HepG2 (cell line): ENCODE data around the gene GLRB. TPM values are rescaled to one million over a fixed set of nuclear protein-coding genes. Genes with fewer than 3 reads are reported as not detected.
"Not testable (repeated sequence)": the region's sequence is repeated elsewhere in the genome, so short reads cannot be mapped to it uniquely, and the experiment has no call there.

Experiments used
- ATAC-seq: fragments of 200-7000 bp; cut with Tn5 transposase; 3 replicates; pipeline ENCODE4 v1.9.1; 2020; ENCODE audit warnings: mild to moderate bottlenecking, moderate library complexity
- BruUV-seq: library from RNA; stranded (reverse); fragments of 400-500 nt; replicated peaks from 2 replicates; lab custom pipeline; 2021; lab: Mats Ljungman, UMichigan
- CTCF ChIA-PET: fragments of 300-600 bp; formaldehyde crosslinking; extraction: SDS; loops from one replicate; lab custom pipeline; 2021; ENCODE audit warnings: low total read pairs, inconsistent platforms, low intra/inter-chr PET ratio; lab: Yijun Ruan, JAX
- POLR2A ChIA-PET: fragments of 350-600 bp; sonication (Branson Sonifier 250); formaldehyde crosslinking; loops from one replicate; lab custom pipeline; 2020; ENCODE audit warnings: antibody characterized with exemption, inconsistent platforms; lab: Yijun Ruan, JAX
- DNase-seq: peaks from one replicate; pipeline ENCODE4 v3.0.0-alpha.2; 2015; ENCODE audit warnings: low spot score
- FAIRE-seq: peaks from 3 replicates; lab custom pipeline; 2011; peaks lifted over from hg19 to GRCh38; lab: Jason Lieb, UNC
- H2AFZ ChIP-seq: one replicate; pipeline ENCODE4 v1.6.1; 2011; ENCODE audit warnings: low read length, inconsistent platforms
- H3K27ac ChIP-seq: fragments of 300-600 bp; 3 replicates; pipeline ENCODE4 v1.8.0; 2011; ENCODE audit warnings: mixed run types, mild to moderate bottlenecking, mixed read lengths, low read length, inconsistent platforms; ENCODE audit not compliant: insufficient read depth; ENCODE audit errors: extremely low read length
- H3K27me3 ChIP-seq, 2 experiments: fragments of 200-600 bp in 1 of 2; 2 replicates in 1 of 2; 3 replicates in 1 of 2; pipeline versions ENCODE4 v1.6.0 to v1.8.0; 2011; ENCODE audit warnings: low read length in 2 of 2, mild to moderate bottlenecking in 2 of 2, moderate library complexity in 2 of 2, inconsistent platforms in 1 of 2; ENCODE audit not compliant: insufficient read depth in 2 of 2, control insufficient read depth in 1 of 2
- H3K36me3 ChIP-seq, 2 experiments: fragments of 200-600 bp in 1 of 2; replicated peaks in 1 of 2; 2 replicates in 1 of 2; 3 replicates in 1 of 2; pipeline versions ENCODE4 v1.5.1 to v1.8.0; 2011; ENCODE audit warnings: low read length in 2 of 2, inconsistent platforms in 1 of 2; ENCODE audit not compliant: insufficient read depth in 2 of 2, control insufficient read depth in 1 of 2
- H3K4me1 ChIP-seq: 2 replicates; pipeline ENCODE4 v1.5.1; 2012; ENCODE audit warnings: low read length, inconsistent platforms; ENCODE audit not compliant: insufficient read depth
- H3K4me2 ChIP-seq: 2 replicates; pipeline ENCODE4 v1.6.0; 2011; ENCODE audit warnings: low read depth, low read length, inconsistent platforms
- H3K4me3 ChIP-seq, 3 experiments: fragments of 200-600 bp in 1 of 3; sonication (generic), shearing (Covaris generic) in 1 of 3; replicated peaks in 1 of 3; 2 replicates each; pipeline ENCODE4 v1.5.1; 2011 to 2016; ENCODE audit warnings: low read length in 3 of 3, inconsistent platforms in 2 of 3, low read depth in 2 of 3, mild to moderate bottlenecking in 2 of 3, control low read depth in 1 of 3, mixed read lengths in 1 of 3; ENCODE audit not compliant: insufficient read depth in 1 of 3
- H3K79me2 ChIP-seq: one replicate; pipeline ENCODE4 v1.6.1; 2011; ENCODE audit warnings: low read length, inconsistent platforms; ENCODE audit not compliant: insufficient read depth
- H3K9ac ChIP-seq: 2 replicates; pipeline ENCODE4 v1.6.0; 2011; ENCODE audit warnings: mild to moderate bottlenecking, low read depth, low read length, inconsistent platforms; ENCODE audit not compliant: insufficient read depth
- H3K9me3 ChIP-seq: 2 replicates; pipeline ENCODE4 v1.5.1; 2012; ENCODE audit warnings: mild to moderate bottlenecking, low read length
- H4K20me1 ChIP-seq: 2 replicates; pipeline ENCODE4 v1.6.0; 2011; ENCODE audit warnings: inconsistent platforms, mild to moderate bottlenecking, low read length, moderate library complexity; ENCODE audit not compliant: insufficient read depth
- CEBPG ChIP-seq: IDR thresholded peaks from 2 replicates; pipeline ENCODE4 v1.6.1; 2016
- FOXM1 ChIP-seq: sonication (generic); formaldehyde crosslinking; IDR thresholded peaks from 2 replicates; pipeline ENCODE4 v1.5.0; 2020; ENCODE audit warnings: missing genetic modification reagents
- U2AF2 ChIP-seq: fragments of 200-400 bp; formaldehyde crosslinking; IDR thresholded peaks from 2 replicates; pipeline ENCODE4 v1.6.1; 2017; ENCODE audit warnings: low read depth, mild to moderate bottlenecking, low read length
- ZFY ChIP-seq: sonication (generic); formaldehyde crosslinking; IDR thresholded peaks from 2 replicates; pipeline ENCODE4 v1.4.0; 2020; ENCODE audit warnings: missing genetic modification reagents
- ZNF3 ChIP-seq: IDR thresholded peaks from 2 replicates; pipeline ENCODE4 v1.7.0; 2017; ENCODE audit warnings: inconsistent platforms
- ZNF431 ChIP-seq: sonication (generic); formaldehyde crosslinking; IDR thresholded peaks from 2 replicates; pipeline ENCODE4 v1.9.0; 2022; ENCODE audit warnings: missing genetic modification reagents, low read depth, mild to moderate bottlenecking, borderline replicate concordance
- ZNF468 ChIP-seq: sonication (generic); formaldehyde crosslinking; IDR thresholded peaks from 2 replicates; pipeline ENCODE4 v1.8.0; 2022; ENCODE audit warnings: mild to moderate bottlenecking, moderate library complexity, missing genetic modification reagents
- ZNF781 ChIP-seq: sonication (generic); formaldehyde crosslinking; IDR thresholded peaks from 2 replicates; pipeline ENCODE4 v1.5.1; 2020; ENCODE audit warnings: borderline replicate concordance, mild to moderate bottlenecking, missing genetic modification reagents; ENCODE audit errors: not compliant biosample characterization
- ZSCAN20 ChIP-seq: sonication (generic); formaldehyde crosslinking; IDR thresholded peaks from 2 replicates; pipeline ENCODE4 v1.4.0; 2020; ENCODE audit warnings: missing genetic modification reagents, mild to moderate bottlenecking, borderline replicate concordance
- WGBS: methylation state at CpG from one replicate; pipeline ENCODE4 v1.1.6; 2017; ENCODE audit warnings: low lambda C conversion rate; 5-methylcytosine and 5-hydroxymethylcytosine counted together
- in situ Hi-C: cut with HindIII; loops from 2 replicates; pipeline ENCODE4 v1.10.0; 2017; ENCODE audit warnings: low pct_unique_long_range_greater_than_20kb; ENCODE audit not compliant: extremely low pct_ligation_motif_present
- intact Hi-C: fragments of 100-400 bp; cut with micrococcal nuclease; formaldehyde crosslinking; loops from one replicate; pipeline ENCODE4 v1.10.0; 2022; ENCODE audit not compliant: unreplicated experiment
- polyA plus RNA-seq, 8 experiments: library from polyadenylated mRNA; depleted of rRNA in 3 of 8; stranded (reverse) in 7 of 8; unstranded in 1 of 8; fragments of >200 nt; fragmentation: Illumina TruSeq in 4 of 8; extraction: Trizol in 4 of 8; gene quantifications; 2 replicates each; pipeline versions ENCODE4 v1.2.1 to v1.2.3, GENCODE V29; 2011 to 2016; ENCODE audit warnings: low read depth in 4 of 8, missing spikeins in 1 of 8, mixed read lengths in 1 of 8; ENCODE audit not compliant: insufficient read depth in 1 of 8
- total RNA-seq, 5 experiments: library from RNA; depleted of rRNA; stranded (reverse); fragments of >200 nt; fragmentation: Illumina TruSeq; extraction: Trizol; gene quantifications; 2 replicates each; pipeline ENCODE4 v1.2.3, GENCODE V29; 2016; ENCODE audit warnings: low read depth in 1 of 5

GLRB gene
- total and polyA plus RNA-seq, 2 of the 13 experiments (the other 11 are each of a cell fraction or from before 2014, with no cell fraction given): 0.17 to 0.24 TPM

DNA sequence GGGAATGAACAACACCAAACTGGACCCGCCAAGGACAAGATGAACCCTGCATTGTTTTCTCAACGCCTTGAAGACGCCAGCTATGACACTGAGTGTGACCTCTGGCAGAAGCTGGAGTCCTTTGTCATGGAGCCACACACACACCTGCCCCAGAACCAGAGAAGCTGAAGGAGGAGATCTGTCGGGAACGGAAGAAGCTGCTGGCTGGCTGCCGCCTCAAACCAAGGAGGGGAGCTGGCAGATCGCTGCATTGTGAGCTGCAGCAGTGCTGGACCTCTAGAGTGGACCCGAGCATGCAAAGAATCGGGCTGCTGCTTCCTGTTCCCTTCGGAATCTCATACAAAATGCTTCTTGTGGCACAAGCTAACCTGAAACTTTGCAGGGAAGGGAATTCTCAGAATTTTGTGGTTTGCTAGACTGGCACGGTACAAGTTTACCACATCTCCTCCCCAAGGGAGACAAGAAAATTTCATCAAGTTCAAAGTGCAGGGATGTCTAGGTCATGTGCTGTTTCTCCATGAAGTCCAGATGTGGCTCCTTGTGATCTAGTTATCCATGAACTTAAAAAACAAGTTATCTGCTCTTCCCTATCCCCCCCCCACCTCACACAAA is 23.4 kb upstream of the GLRB start:
- no peak overlapping the region for H3K4me2 ChIP-seq
- no peaks in the 10 kb centered on the region for H3K36me3 ChIP-seq
- TF ChIP-seq ZNF431 (no peak), ZSCAN20 (CRISPR knock-in tag) (no peak)
- no peak overlapping the region for H3K4me3 ChIP-seq
- ATAC-seq (no peak), FAIRE-seq (no peak), DNase-seq (no peak)
- ChIA-PET CTCF (no interaction called here), POLR2A (no interaction called here)
- no peak overlapping the region for H2AFZ ChIP-seq
- no peaks in the 10 kb centered on the region for H3K79me2 ChIP-seq
- no peaks in the 10 kb centered on the region for H4K20me1 ChIP-seq
- intact Hi-C loops (no loop called here), in situ Hi-C loops (no loop called here)
- peaks cover 0 to 6% of the 10 kb centered on the region in 2 experiments; a peak in 1 of 5 replicates for H3K27me3 ChIP-seq
- 31% methylated on average over 7 of the region's 11 CpGs for WGBS
- H3K27ac ChIP-seq: no peak overlapping the region
- no peaks in the 10 kb centered on the region for H3K4me1 ChIP-seq
- H3K9ac ChIP-seq: no peak overlapping the region
- no TSS peak for BruUV-seq
- H3K9me3 ChIP-seq: no peaks in the 10 kb centered on the region

- no peak for ATAC-seq
- no peaks in the 10 kb centered on the region for H4K20me1 ChIP-seq
- H3K36me3 ChIP-seq: no peaks in the 10 kb centered on the region
- in situ Hi-C loops: no loop called here
- no peak overlapping the region for H2AFZ ChIP-seq
- H3K9me3 ChIP-seq: no peaks in the 10 kb centered on the region
- H3K4me1 ChIP-seq: no peaks in the 10 kb centered on the region
- peaks cover 0 to 3% of the 10 kb centered on the region in 2 experiments; a peak in 1 of 5 replicates for H3K27me3 ChIP-seq
- H3K27ac ChIP-seq: no peak overlapping the region
- 0% methylated on average over 1 of the region's 1 CpG for WGBS
- CTCF ChIA-PET: no interaction called here
- H3K4me2 ChIP-seq: no peak overlapping the region
- no peak overlapping the region for H3K9ac ChIP-seq
- DNase-seq: no peak
- BruUV-seq: no TSS peak
- POLR2A ChIA-PET: no interaction called here
- no peaks in the 10 kb centered on the region for H3K79me2 ChIP-seq
- intact Hi-C loops: no loop called here
- no peak overlapping the region for H3K4me3 ChIP-seq
- TF ChIP-seq U2AF2: no peak
- no peak for TF ChIP-seq FOXM1 (CRISPR knock-in tag)
- no peak for TF ChIP-seq ZNF781 (CRISPR knock-in tag)
- no peak for TF ChIP-seq ZNF3
- no peak for TF ChIP-seq ZNF468
- TF ChIP-seq ZFY (CRISPR knock-in tag): no peak
- TF ChIP-seq CEBPG (CRISPR knock-in tag): no peak
- no peak for FAIRE-seq
Measured at GRCh38 chr4:157057218-157057617, 18.7 kb upstream of the GLRB start.

DNA sequence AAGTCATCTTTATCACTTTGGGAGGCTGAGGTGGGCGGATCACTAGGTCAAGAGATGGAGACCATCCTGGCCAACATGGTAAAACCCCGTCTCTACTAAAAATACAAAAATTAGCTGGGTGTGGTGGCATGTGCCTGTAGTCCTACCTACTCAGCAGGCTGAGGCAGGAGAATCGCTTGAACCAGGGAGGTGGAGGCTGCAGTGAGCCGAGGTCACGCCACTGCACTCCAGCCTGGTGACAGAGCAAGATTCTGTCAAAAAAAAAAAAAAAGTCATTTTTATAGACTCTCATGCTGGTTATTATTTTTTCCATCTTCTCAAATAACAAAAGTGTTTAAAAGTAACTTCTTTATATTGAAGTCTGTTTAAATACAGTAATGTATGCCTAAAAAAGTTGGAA is 17.1 kb upstream of the GLRB start:
- H3K9ac ChIP-seq, FAIRE-seq, H3K36me3 ChIP-seq, H3K27me3 ChIP-seq, BruUV-seq, POLR2A ChIA-PET, H3K79me2 ChIP-seq, ATAC-seq, H3K4me3 ChIP-seq, in situ Hi-C loops, H3K9me3 ChIP-seq, CTCF ChIA-PET, H2AFZ ChIP-seq, H4K20me1 ChIP-seq, H3K4me2 ChIP-seq, DNase-seq, H3K27ac ChIP-seq, H3K4me1 ChIP-seq, intact Hi-C loops: not testable (repeated sequence)
- WGBS: 10% methylated on average over 5 of the region's 5 CpGs
